Measurements from ENCODE around the gene LARGE1. TPM values are rescaled to one million over a fixed set of nuclear protein-coding genes. Genes with fewer than 3 reads are reported as not detected.

The LARGE1 gene
- total RNA-seq, 1 experiment from 2014 or later: 1.5 TPM

- intact Hi-C loops (cut with micrococcal nuclease): no loop called here
- CTCF ChIA-PET: no interaction called here
- H3K9me3 ChIP-seq (ENCODE audit: control insufficient read depth in 1 of 2, insufficient read depth in 1 of 2, low read depth in 1 of 2, low read length in 2 of 2): peaks cover 8 to 25% of the 10 kb centered on the region in 2 experiments; a peak in 2 of 4 replicates
- H3K9me2 ChIP-seq (ENCODE audit: insufficient read depth): no peaks in the 10 kb centered on the region
- POLR2A ChIA-PET: no interaction called here
- H3K9ac ChIP-seq (ENCODE audit: low read length): no peak overlapping the region
- H3K27me3 ChIP-seq (ENCODE audit: insufficient read depth, low read length): no peaks in the 10 kb centered on the region
- H3K36me3 ChIP-seq (ENCODE audit: control insufficient read depth in 1 of 2, insufficient read depth in 2 of 2, low read length in 2 of 2): no peaks in the 10 kb centered on the region
- no peaks in the 10 kb centered on the region for H3K79me2 ChIP-seq (ENCODE audit: insufficient read depth, low read length)
- RAD21 ChIA-PET (ENCODE audit: low non-redundant PET in 1 of 2, low total read pairs in 2 of 2, uncharacterized antibody in 2 of 2, unreplicated experiment in 2 of 2): no interaction called here
- no peak overlapping the region for H3K4me3 ChIP-seq (replicated peaks in 1 of 2; ENCODE audit: low read depth in 1 of 2, low read length in 2 of 2)
- H3K27ac ChIP-seq (ENCODE audit: low read depth, low read length): no peak overlapping the region
- H3K4me1 ChIP-seq (ENCODE audit: control insufficient read depth in 1 of 2, insufficient read depth in 2 of 2, low read length in 2 of 2): no peaks in the 10 kb centered on the region
- no peak for DNase-seq (ENCODE audit: low read depth, low spot score)
- no peaks in the 10 kb centered on the region for H4K20me1 ChIP-seq (ENCODE audit: insufficient read depth)
- no peak overlapping the region for H2AFZ ChIP-seq (ENCODE audit: low read depth, low read length, poor library complexity, severe bottlenecking)
- TF ChIP-seq, protein P1, sequence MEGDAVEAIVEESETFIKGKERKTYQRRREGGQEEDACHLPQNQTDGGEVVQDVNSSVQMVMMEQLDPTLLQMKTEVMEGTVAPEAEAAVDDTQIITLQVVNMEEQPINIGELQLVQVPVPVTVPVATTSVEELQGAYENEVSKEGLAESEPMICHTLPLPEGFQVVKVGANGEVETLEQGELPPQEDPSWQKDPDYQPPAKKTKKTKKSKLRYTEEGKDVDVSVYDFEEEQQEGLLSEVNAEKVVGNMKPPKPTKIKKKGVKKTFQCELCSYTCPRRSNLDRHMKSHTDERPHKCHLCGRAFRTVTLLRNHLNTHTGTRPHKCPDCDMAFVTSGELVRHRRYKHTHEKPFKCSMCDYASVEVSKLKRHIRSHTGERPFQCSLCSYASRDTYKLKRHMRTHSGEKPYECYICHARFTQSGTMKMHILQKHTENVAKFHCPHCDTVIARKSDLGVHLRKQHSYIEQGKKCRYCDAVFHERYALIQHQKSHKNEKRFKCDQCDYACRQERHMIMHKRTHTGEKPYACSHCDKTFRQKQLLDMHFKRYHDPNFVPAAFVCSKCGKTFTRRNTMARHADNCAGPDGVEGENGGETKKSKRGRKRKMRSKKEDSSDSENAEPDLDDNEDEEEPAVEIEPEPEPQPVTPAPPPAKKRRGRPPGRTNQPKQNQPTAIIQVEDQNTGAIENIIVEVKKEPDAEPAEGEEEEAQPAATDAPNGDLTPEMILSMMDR (IDR thresholded peaks at IDR 0.05 in 2 of 3, conservative IDR thresholded peaks at IDR 0.05 in 1 of 3; ENCODE audit: borderline replicate concordance in 1 of 3, insufficient read depth in 1 of 3, low read depth in 2 of 3, low read length in 2 of 3): no peak
- TF ChIP-seq CEBPB (IDR thresholded peaks at IDR 0.05; ENCODE audit: low read depth) (no peak), ZFX (IDR thresholded peaks at IDR 0.05) (no peak), MAX (IDR thresholded peaks at IDR 0.05) (no peak), YY1 (IDR thresholded peaks at IDR 0.05; ENCODE audit: extremely low read depth, insufficient replicate concordance, low read depth, low read length) (no peak), POLR2A (IDR thresholded peaks at IDR 0.05; ENCODE audit: borderline replicate concordance, extremely low read depth, insufficient read depth, insufficient read length) (no peak)
- ATAC-seq: no peak
- no peak overlapping the region for H3K4me2 ChIP-seq (ENCODE audit: low read length)
- no TSS peak for BruUV-seq (replicated peaks)
Observed at GRCh38 chr22:33891992-33892391, 28.3 kb downstream of the LARGE1 start.

DNA sequence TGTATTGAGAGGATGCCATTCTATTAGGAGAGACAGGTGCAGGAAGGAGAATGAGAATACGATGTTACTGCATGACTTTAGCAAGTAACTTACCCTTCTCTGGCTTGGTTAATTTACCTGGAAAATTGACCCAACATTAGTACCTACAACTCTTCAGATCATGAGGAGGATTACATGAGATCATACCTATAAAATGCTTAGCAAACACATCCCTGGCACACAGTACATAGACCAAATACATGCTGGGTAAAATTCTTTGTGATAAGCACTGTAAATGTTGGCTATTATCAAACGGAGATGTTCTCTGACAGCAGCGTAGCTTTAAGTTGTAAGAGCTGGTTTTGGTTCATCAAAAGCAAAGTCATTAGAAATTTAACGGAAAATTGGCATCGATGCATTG is 28.8 kb downstream of the LARGE1 start:
- ChIA-PET RAD21 (ENCODE audit: low non-redundant PET in 1 of 2, low total read pairs in 2 of 2, uncharacterized antibody in 2 of 2, unreplicated experiment in 2 of 2) (no interaction called here), CTCF (no interaction called here), POLR2A (no interaction called here)
- Histone ChIP-seq H3K4me2 (ENCODE audit: low read length) (no peak overlapping the region), H4K20me1 (ENCODE audit: insufficient read depth) (no peaks in the 10 kb centered on the region), H3K9me3 (ENCODE audit: control insufficient read depth in 1 of 2, insufficient read depth in 1 of 2, low read depth in 1 of 2, low read length in 2 of 2) (peaks cover 8 to 25% of the 10 kb centered on the region in 2 experiments; a peak in 2 of 4 replicates), H3K27ac (ENCODE audit: low read depth, low read length) (no peak overlapping the region), H3K9me2 (ENCODE audit: insufficient read depth) (no peaks in the 10 kb centered on the region), H3K27me3 (ENCODE audit: insufficient read depth, low read length) (no peaks in the 10 kb centered on the region), H3K9ac (ENCODE audit: low read length) (no peak overlapping the region), H3K4me1 (ENCODE audit: control insufficient read depth in 1 of 2, insufficient read depth in 2 of 2, low read length in 2 of 2) (no peaks in the 10 kb centered on the region), H3K36me3 (ENCODE audit: control insufficient read depth in 1 of 2, insufficient read depth in 2 of 2, low read length in 2 of 2) (no peaks in the 10 kb centered on the region), H3K4me3 (replicated peaks in 1 of 2; ENCODE audit: low read depth in 1 of 2, low read length in 2 of 2) (no peak overlapping the region), H2AFZ (ENCODE audit: low read depth, low read length, poor library complexity, severe bottlenecking) (no peak overlapping the region), H3K79me2 (ENCODE audit: insufficient read depth, low read length) (no peaks in the 10 kb centered on the region)
- no peak for ATAC-seq
- DNase-seq (ENCODE audit: low read depth, low spot score): no peak
- no TSS peak for BruUV-seq (replicated peaks)
- intact Hi-C loops (cut with micrococcal nuclease): no loop called here
- TF ChIP-seq JUND (IDR thresholded peaks at IDR 0.05) (no peak), REST (IDR thresholded peaks at IDR 0.05; ENCODE audit: low read depth) (no peak), CEBPB (IDR thresholded peaks at IDR 0.05; ENCODE audit: low read depth) (no peak), MAX (IDR thresholded peaks at IDR 0.05) (no peak), RAD21 (IDR thresholded peaks at IDR 0.05; ENCODE audit: low read depth) (no peak), ATF3 (IDR thresholded peaks at IDR 0.05) (no peak)
